ENCODE data around the gene LAMA3. TPM values are rescaled to one million over a fixed set of nuclear protein-coding genes. Genes with fewer than 3 reads are reported as not detected.
A peak's percentile ranks its signal among the peaks of the same experiment; 100 is the strongest.

Gene LAMA3
- total RNA-seq, 2 experiments from 2014 or later: 0.07 TPM; not detected in 1

- Mint-ChIP-seq H3K9me3 (no peaks in the 10 kb centered on the region), H3K27me3 (no peaks in the 10 kb centered on the region), H3K4me3 (no peak overlapping the region), H3K36me3 (no peaks in the 10 kb centered on the region), H3K27ac (no peak overlapping the region), H3K4me1 (ENCODE audit: low read depth) (no peaks in the 10 kb centered on the region)
- ChIA-PET POLR2A (interaction anchor here (1.1 kb wide), 1 partner anchor 9 kb away, joined by 3 read pairs; no protein-coding TSS in a partner anchor), CTCF (no interaction called here)
- no peak for DNase-seq
- intact Hi-C loops (cut with micrococcal nuclease): no loop called here
Observed at GRCh38 chr18:23652232-23652631, 37.0 kb upstream of the LAMA3 start.

- H3K4me3 Mint-ChIP-seq: no peak overlapping the region
Observed at GRCh38 chr18:23658285-23658684, 31.0 kb upstream of the LAMA3 start.

GRCh38 chr18:23661735-23662308, 27.4 kb upstream of the LAMA3 start:
- intact Hi-C loops (cut with micrococcal nuclease): loop anchor here (5.0 kb wide), 2 partner anchors 35 to 40 kb away; no protein-coding TSS in a partner anchor
- CTCF ChIA-PET: interaction anchor here (1.0 kb wide), 1 partner anchor 257 kb away, joined by 4 read pairs; no protein-coding TSS in a partner anchor
- no peak overlapping the region for H3K27ac Mint-ChIP-seq

More at GRCh38 chr18:23658285-23658684, 31.0 kb upstream of the LAMA3 start:
- DNase-seq: no peak
- Mint-ChIP-seq H3K36me3 (no peaks in the 10 kb centered on the region), H3K27ac (no peak overlapping the region), H3K27me3 (peaks cover 22% of the 10 kb centered on the region), H3K9me3 (no peaks in the 10 kb centered on the region), H3K4me1 (ENCODE audit: low read depth) (peaks cover 14% of the 10 kb centered on the region)
- CTCF ChIA-PET: no interaction called here
- POLR2A ChIA-PET: no interaction called here
- intact Hi-C loops (cut with micrococcal nuclease): no loop called here

GRCh38 chr18:23662309-23663263, 26.7 kb upstream of the LAMA3 start, which contains the start of gene ANKRD29:
ANKRD29 (minus strand) TSS chr18:23662911; CDS start chr18:23662730, 181 bp downstream.
- Mint-ChIP-seq H3K36me3 (no peaks in the 10 kb centered on the region), H3K4me1 (ENCODE audit: low read depth) (peaks cover 16% of the 10 kb centered on the region), H3K4me3 (peak within 1 kb of the TSS; percentile 80), H3K27ac (no peak within 1 kb of the TSS), H3K27me3 (peaks cover 24% of the 10 kb centered on the region), H3K9me3 (no peaks in the 10 kb centered on the region)
- DNase-seq: peak; percentile 76
- POLR2A ChIA-PET: interaction anchor here (0.9 to 1.1 kb wide), 2 partner anchors 10 to 292 kb away, joined by 3 read pairs; no protein-coding TSS in a partner anchor
- CTCF ChIA-PET: interaction anchor here (1.0 kb wide), 1 partner anchor 256 kb away, joined by 4 read pairs; no protein-coding TSS in a partner anchor
- intact Hi-C loops (cut with micrococcal nuclease): loop anchor here (5.0 kb wide), 2 partner anchors 35 to 40 kb away; no protein-coding TSS in a partner anchor

More at GRCh38 chr18:23661735-23662308, 27.4 kb upstream of the LAMA3 start:
- H3K36me3 Mint-ChIP-seq: no peaks in the 10 kb centered on the region
- H3K4me3 Mint-ChIP-seq: peak overlapping the region; percentile 67
- H3K9me3 Mint-ChIP-seq: no peaks in the 10 kb centered on the region
- H3K4me1 Mint-ChIP-seq (ENCODE audit: low read depth): peaks cover 16% of the 10 kb centered on the region
- peaks cover 24% of the 10 kb centered on the region for H3K27me3 Mint-ChIP-seq
- POLR2A ChIA-PET: interaction anchor here (0.9 to 1.1 kb wide), 2 partner anchors 10 to 293 kb away, joined by 3 read pairs; no protein-coding TSS in a partner anchor
- peak; percentile 17 for DNase-seq

GRCh38 chr18:23664674-23665073, 24.6 kb upstream of the LAMA3 start:
- Mint-ChIP-seq H3K4me1 (ENCODE audit: low read depth) (peaks cover 16% of the 10 kb centered on the region), H3K9me3 (no peaks in the 10 kb centered on the region), H3K27ac (no peak overlapping the region), H3K27me3 (peaks cover 20% of the 10 kb centered on the region), H3K36me3 (no peaks in the 10 kb centered on the region), H3K4me3 (no peak overlapping the region)
- ChIA-PET CTCF (interaction anchor here (1.6 kb wide), 1 partner anchor 38 kb away, joined by 6 read pairs; no protein-coding TSS in a partner anchor), POLR2A (interaction anchor here (0.6 kb wide), 1 partner anchor 31 kb away, joined by 3 read pairs; no protein-coding TSS in a partner anchor)
- DNase-seq: no peak
- intact Hi-C loops (cut with micrococcal nuclease): loop anchor here (5.0 kb wide), 2 partner anchors 37 to 38 kb away; no protein-coding TSS in a partner anchor

- intact Hi-C loops (cut with micrococcal nuclease): no loop called here
- Mint-ChIP-seq H3K36me3 (no peaks in the 10 kb centered on the region), H3K27me3 (peaks cover 5% of the 10 kb centered on the region), H3K9me3 (no peaks in the 10 kb centered on the region), H3K27ac (no peak overlapping the region), H3K4me3 (no peak overlapping the region), H3K4me1 (ENCODE audit: low read depth) (peaks cover 10% of the 10 kb centered on the region)
- no peak for DNase-seq
- ChIA-PET CTCF (no interaction called here), POLR2A (no interaction called here)
Observed at GRCh38 chr18:23667114-23667513, 22.1 kb upstream of the LAMA3 start.

GRCh38 chr18:23668731-23669130, 20.5 kb upstream of the LAMA3 start:
- Mint-ChIP-seq H3K4me1 (ENCODE audit: low read depth) (peaks cover 6% of the 10 kb centered on the region), H3K36me3 (no peaks in the 10 kb centered on the region), H3K27ac (no peak overlapping the region), H3K27me3 (no peaks in the 10 kb centered on the region), H3K4me3 (no peak overlapping the region), H3K9me3 (no peaks in the 10 kb centered on the region)
- ChIA-PET CTCF (no interaction called here), POLR2A (no interaction called here)
- no peak for DNase-seq
- intact Hi-C loops (cut with micrococcal nuclease): no loop called here

GRCh38 chr18:23669202-23669766, 20.0 kb upstream of the LAMA3 start:
- H3K9me3 Mint-ChIP-seq: no peaks in the 10 kb centered on the region
- ChIA-PET POLR2A (no interaction called here), CTCF (no interaction called here)
- no peaks in the 10 kb centered on the region for H3K27me3 Mint-ChIP-seq
- no peak overlapping the region for H3K27ac Mint-ChIP-seq
- no peaks in the 10 kb centered on the region for H3K36me3 Mint-ChIP-seq
- no peak overlapping the region for H3K4me3 Mint-ChIP-seq
- peaks cover 9% of the 10 kb centered on the region for H3K4me1 Mint-ChIP-seq (ENCODE audit: low read depth)
- no peak for DNase-seq
- intact Hi-C loops (cut with micrococcal nuclease): no loop called here

- no peaks in the 10 kb centered on the region for H3K9me3 Mint-ChIP-seq
- ChIA-PET CTCF (no interaction called here), POLR2A (no interaction called here)
- intact Hi-C loops (cut with micrococcal nuclease): no loop called here
- no peak for DNase-seq
- no peak overlapping the region for H3K27ac Mint-ChIP-seq
- no peaks in the 10 kb centered on the region for H3K27me3 Mint-ChIP-seq
- H3K4me3 Mint-ChIP-seq: no peak overlapping the region
- H3K4me1 Mint-ChIP-seq (ENCODE audit: low read depth): peaks cover 9% of the 10 kb centered on the region
- H3K36me3 Mint-ChIP-seq: no peaks in the 10 kb centered on the region
Observed at GRCh38 chr18:23669804-23670405, 19.3 kb upstream of the LAMA3 start.

- no peak for DNase-seq
- Mint-ChIP-seq H3K4me3 (no peak overlapping the region), H3K27me3 (no peaks in the 10 kb centered on the region), H3K4me1 (ENCODE audit: low read depth) (peaks cover 9% of the 10 kb centered on the region), H3K27ac (no peak overlapping the region), H3K36me3 (no peaks in the 10 kb centered on the region), H3K9me3 (no peaks in the 10 kb centered on the region)
- ChIA-PET CTCF (interaction anchor here (0.6 kb wide), 1 partner anchor 444 kb away, joined by 3 read pairs; no protein-coding TSS in a partner anchor), POLR2A (no interaction called here)
- intact Hi-C loops (cut with micrococcal nuclease): no loop called here
Observed at GRCh38 chr18:23671564-23671963, 17.7 kb upstream of the LAMA3 start.

- no peak overlapping the region for H3K27ac Mint-ChIP-seq
- intact Hi-C loops (cut with micrococcal nuclease): no loop called here
- POLR2A ChIA-PET: no interaction called here
Observed at GRCh38 chr18:23673725-23674124, 15.5 kb upstream of the LAMA3 start.

More at GRCh38 chr18:23673725-23674124, 15.5 kb upstream of the LAMA3 start:
- no peak for DNase-seq
- CTCF ChIA-PET: interaction anchor here (1.6 kb wide), 1 partner anchor 60 kb away, joined by 3 read pairs; no protein-coding TSS in a partner anchor
- Mint-ChIP-seq H3K4me1 (ENCODE audit: low read depth) (peaks cover 9% of the 10 kb centered on the region), H3K36me3 (no peaks in the 10 kb centered on the region), H3K27me3 (peaks cover 1% of the 10 kb centered on the region), H3K4me3 (no peak overlapping the region), H3K9me3 (no peaks in the 10 kb centered on the region)
